K562 (cell line): ENCODE results near the gene UCHL1. TPM values are rescaled to one million over a fixed set of nuclear protein-coding genes. Genes with fewer than 3 reads are reported as not detected.

Source experiments
- ATAC-seq: fragments of 200-7000 bp; cut with Tn5 transposase; 3 replicates; pipeline ENCODE4 v1.9.1; 2020; ENCODE audit warnings: moderate library complexity
- BruUV-seq: library from RNA; stranded (reverse); fragments of 400-500 nt; replicated peaks from 2 replicates; lab custom pipeline; 2021; lab: Mats Ljungman, UMichigan
- CTCF ChIA-PET: fragments of 300-600 bp; formaldehyde crosslinking; extraction: SDS; loops from one replicate; lab custom pipeline; 2021; ENCODE audit warnings: low intra/inter-chr PET ratio; lab: Yijun Ruan, JAX
- POLR2A ChIA-PET: fragments of 300-600, 350-650 bp; sonication (Branson Sonifier 250); formaldehyde crosslinking; extraction: SDS; loops from one replicate; lab custom pipeline; 2021; ENCODE audit warnings: antibody characterized with exemption, inconsistent platforms; lab: Yijun Ruan, JAX
- DNase-seq, 4 experiments: peaks; one replicate each; pipeline versions ENCODE4 v3.0.0 to v3.0.0-alpha.2; 2011 to 2018; ENCODE audit warnings: low spot score in 3 of 4, mixed read lengths in 3 of 4; ENCODE audit errors: extremely low read depth in 1 of 4
- FAIRE-seq: peaks from 2 replicates; lab custom pipeline; 2011; peaks lifted over from hg19 to GRCh38; lab: Jason Lieb, UNC
- H2AFZ ChIP-seq: 2 replicates; pipeline ENCODE4 v1.6.0; 2011; ENCODE audit warnings: low read depth, low read length, control low read depth, inconsistent platforms
- H3K27ac ChIP-seq: fragments of 200-600 bp; 3 replicates; pipeline ENCODE4 v1.8.0; 2011; ENCODE audit warnings: low read depth, mild to moderate bottlenecking, control low read depth, inconsistent platforms, low read length, moderate library complexity, mixed read lengths; ENCODE audit errors: extremely low read depth
- H3K27me3 ChIP-seq, 2 experiments: fragments of 300-600 bp in 1 of 2; 2 replicates in 1 of 2; 3 replicates in 1 of 2; pipeline versions ENCODE4 v1.6.0 to v1.8.0; 2011; ENCODE audit warnings: inconsistent platforms in 2 of 2, low read length in 2 of 2, mild to moderate bottlenecking in 1 of 2, mixed read lengths in 1 of 2, moderate library complexity in 1 of 2; ENCODE audit not compliant: control insufficient read depth in 2 of 2, insufficient read depth in 2 of 2
- H3K36me3 ChIP-seq: fragments of 300-600 bp; 3 replicates; pipeline ENCODE4 v1.8.0; 2011; ENCODE audit warnings: mild to moderate bottlenecking, low read length, inconsistent platforms; ENCODE audit not compliant: control insufficient read depth, insufficient read depth
- H3K4me1 ChIP-seq, 2 experiments: fragments of 200-600 bp in 1 of 2; replicated peaks in 1 of 2; 2 replicates in 1 of 2; 3 replicates in 1 of 2; pipeline versions ENCODE4 v1.5.1 to v1.8.0; 2011; ENCODE audit warnings: inconsistent platforms in 2 of 2, low read length in 2 of 2, mild to moderate bottlenecking in 1 of 2, mixed read lengths in 1 of 2, moderate library complexity in 1 of 2; ENCODE audit not compliant: control insufficient read depth in 2 of 2, insufficient read depth in 2 of 2
- H3K4me2 ChIP-seq: 2 replicates; pipeline ENCODE4 v1.6.1; 2011; ENCODE audit warnings: low read length, control low read depth, inconsistent platforms, mixed read lengths; ENCODE audit not compliant: insufficient read depth
- H3K4me3 ChIP-seq: fragments of 200-600 bp; sonication (generic), shearing (Covaris generic); 2 replicates; pipeline ENCODE4 v1.5.1; 2016; ENCODE audit warnings: control low read depth, inconsistent platforms
- H3K79me2 ChIP-seq: fragments of 200-600 bp; 3 replicates; pipeline ENCODE4 v1.8.0; 2011; ENCODE audit warnings: low read length, inconsistent platforms; ENCODE audit not compliant: control insufficient read depth, insufficient read depth
- H3K9ac ChIP-seq, 2 experiments: 2 replicates each; pipeline versions ENCODE4 v1.6.0 to v1.6.1; 2011; ENCODE audit warnings: low read depth in 2 of 2, low read length in 2 of 2, control low read depth in 1 of 2, inconsistent platforms in 1 of 2, mild to moderate bottlenecking in 1 of 2, mixed read lengths in 1 of 2; ENCODE audit not compliant: insufficient read depth in 1 of 2
- H3K9me1 ChIP-seq: one replicate; pipeline ENCODE4 v1.6.0; 2011; ENCODE audit warnings: inconsistent platforms, mild to moderate bottlenecking, low read length, moderate library complexity; ENCODE audit not compliant: control insufficient read depth, insufficient read depth
- H3K9me3 ChIP-seq: replicated peaks from 2 replicates; pipeline ENCODE4 v1.5.1; 2011; ENCODE audit warnings: low read depth, low read length, inconsistent platforms; ENCODE audit not compliant: control insufficient read depth, insufficient read depth
- H4K20me1 ChIP-seq: replicated peaks from 2 replicates; pipeline ENCODE4 v1.6.1; 2011; ENCODE audit warnings: low read length, inconsistent platforms, mixed read lengths; ENCODE audit not compliant: control insufficient read depth, insufficient read depth
- CHD1 ChIP-seq: fragments of 200-600 bp; sonication (generic); IDR thresholded peaks from one replicate; pipeline ENCODE4 v1.6.1; 2012; ENCODE audit warnings: mild to moderate bottlenecking, moderate library complexity, low read length, inconsistent platforms
- WGBS: fragments of 100-300 bp; shearing (Covaris generic); methylation state at CpG from one replicate; pipeline ENCODE4 v1.1.6; 2016; ENCODE audit warnings: low coverage, mixed read lengths; ENCODE audit not compliant: insufficient coverage; ENCODE audit errors: missing lambda C conversion rate; 5-methylcytosine and 5-hydroxymethylcytosine counted together
- in situ Hi-C: fragments of 300-500 bp; cut with MboI; formaldehyde crosslinking; loops from 4 replicates; pipeline ENCODE4 v1.15.0; 2018; ENCODE audit warnings: inconsistent platforms, mixed read lengths
- intact Hi-C: fragments of 100-400 bp; cut with micrococcal nuclease; formaldehyde crosslinking; loops from 2 replicates; pipeline ENCODE4 v1.14.2; 2022
- polyA plus RNA-seq, 8 experiments: library from polyadenylated mRNA; depleted of rRNA in 4 of 8; stranded (reverse) in 5 of 8; unstranded in 3 of 8; fragments of >200 nt; fragmentation: Nextera tagmentation in 2 of 8; fragmentation: Illumina TruSeq in 1 of 8; extraction: Ambion mirVana in 2 of 8; extraction: Trizol in 1 of 8; gene quantifications; 2 replicates each; pipeline versions ENCODE4 v1.2.1 to v1.2.3, GENCODE V29; 2011 to 2014; ENCODE audit warnings: inconsistent platforms in 1 of 8, missing spikeins in 1 of 8
- total RNA-seq, 7 experiments: library from RNA; depleted of rRNA in 6 of 7; stranded (reverse); fragments of >200 nt in 6 of 7; fragmentation: Illumina TruSeq in 2 of 7; extraction: Trizol in 2 of 7; gene quantifications; 2 replicates each; pipeline versions ENCODE4 v1.2.1 to v1.2.3, GENCODE V29; 2011 to 2021; ENCODE audit warnings: low replicate concordance in 1 of 7
- TF ChIP-seq, protein P1 (sequence below): fragments of 200-800 bp; sonication (Bioruptor generic); IDR thresholded peaks from 2 replicates; pipeline ENCODE4 v1.6.1; 2017; ENCODE audit warnings: missing genetic modification characterization, missing compliant biosample characterization

Gene UCHL1
- total and polyA plus RNA-seq, 9 of the 15 experiments (the other 6 are each of a cell fraction or from before 2014, with no cell fraction given), result 0.42 TPM; not detected in 8

DNA sequence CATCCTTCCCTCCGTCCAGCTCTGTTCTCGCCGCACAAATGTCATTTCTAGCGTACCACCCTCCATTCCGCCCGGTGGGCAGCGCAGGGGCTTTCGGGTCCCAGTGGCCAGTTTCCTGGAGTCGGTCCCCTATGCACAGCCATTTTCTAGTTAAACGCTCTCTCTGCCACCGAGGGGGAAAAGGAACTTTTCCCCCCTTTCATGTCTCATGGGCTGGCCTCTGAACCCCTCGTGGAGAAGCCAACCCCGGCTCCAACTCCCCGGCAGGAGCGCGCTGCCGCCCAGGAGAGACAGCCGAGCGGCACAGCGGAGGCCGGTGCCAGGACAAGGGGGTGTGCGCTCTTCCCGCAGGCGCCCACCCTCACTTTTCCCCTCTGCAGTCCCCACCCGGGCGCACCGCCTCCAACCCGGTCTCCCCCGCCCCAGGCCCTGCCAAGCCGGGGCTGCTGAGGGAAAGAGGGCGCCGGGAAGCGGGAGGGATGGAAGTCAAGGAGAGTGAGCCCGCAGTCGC is 43.0 kb upstream of the UCHL1 start:
- Histone ChIP-seq H3K4me3 (peak overlapping the region; percentile 43), H3K9ac (peak overlapping the region in 1 of 2 experiments; percentile 88; a peak in 2 of 4 replicates), H3K27me3 (peaks cover 11 to 17% of the 10 kb centered on the region in 2 experiments; a peak in 4 of 5 replicates), H3K79me2 (no peaks in the 10 kb centered on the region), H3K9me1 (no peaks in the 10 kb centered on the region), H3K4me2 (0 out of 2 replicates have a peak overlapping the region, but pooled peaks have one; percentile 36)
- no peak for DNase-seq
- in situ Hi-C loops, result loop anchor here (10.0 kb wide), 1 partner anchor 239 kb away; no protein-coding TSS in a partner anchor
- no peak for FAIRE-seq
- TF ChIP-seq, protein P1, sequence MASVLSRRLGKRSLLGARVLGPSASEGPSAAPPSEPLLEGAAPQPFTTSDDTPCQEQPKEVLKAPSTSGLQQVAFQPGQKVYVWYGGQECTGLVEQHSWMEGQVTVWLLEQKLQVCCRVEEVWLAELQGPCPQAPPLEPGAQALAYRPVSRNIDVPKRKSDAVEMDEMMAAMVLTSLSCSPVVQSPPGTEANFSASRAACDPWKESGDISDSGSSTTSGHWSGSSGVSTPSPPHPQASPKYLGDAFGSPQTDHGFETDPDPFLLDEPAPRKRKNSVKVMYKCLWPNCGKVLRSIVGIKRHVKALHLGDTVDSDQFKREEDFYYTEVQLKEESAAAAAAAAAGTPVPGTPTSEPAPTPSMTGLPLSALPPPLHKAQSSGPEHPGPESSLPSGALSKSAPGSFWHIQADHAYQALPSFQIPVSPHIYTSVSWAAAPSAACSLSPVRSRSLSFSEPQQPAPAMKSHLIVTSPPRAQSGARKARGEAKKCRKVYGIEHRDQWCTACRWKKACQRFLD (CRISPR knock-in tag), result 0 out of 2 replicates have a peak, but pooled peaks have one; percentile 29
- TF ChIP-seq CHD1, result no peak
- TF ChIP-seq, all 486 proteins: peak for 1
- intact Hi-C loops, result loop anchor here (2.0 kb wide), 2 partner anchors 237 to 287 kb away; no protein-coding TSS in a partner anchor
- no TSS peak for BruUV-seq
- POLR2A ChIA-PET, result no interaction called here
- 35% methylated on average over 24 of the region's 35 CpGs for WGBS
- H3K9me3 ChIP-seq, result no peaks in the 10 kb centered on the region
- H3K27ac ChIP-seq, result no peak overlapping the region
- no peak for ATAC-seq
- H2AFZ ChIP-seq, result no peak overlapping the region
- H3K4me1 ChIP-seq, result peaks cover 0 to 12% of the 10 kb centered on the region in 2 experiments; a peak in 2 of 5 replicates
- H3K36me3 ChIP-seq, result no peaks in the 10 kb centered on the region
- H4K20me1 ChIP-seq, result no peaks in the 10 kb centered on the region
- CTCF ChIA-PET, result interaction anchor here (0.8 to 1.5 kb wide), 2 partner anchors 237 to 291 kb away, joined by 3 to 6 read pairs; no protein-coding TSS in a partner anchor
